HG03520 (cell line): ENCODE measurements around the gene ATRX.
"Not testable (repeated sequence)": the region's sequence is repeated elsewhere in the genome, so short reads cannot be mapped to it uniquely, and the experiment has no call there.

Experiments used
- ATAC-seq: cut with Tn5 transposase; IDR thresholded peaks from one replicate; pipeline ENCODE4 v1.9.1; 2021; ENCODE audit warnings: mild to moderate bottlenecking, moderate library complexity; ENCODE audit not compliant: unreplicated experiment

Gene ATRX

DNA sequence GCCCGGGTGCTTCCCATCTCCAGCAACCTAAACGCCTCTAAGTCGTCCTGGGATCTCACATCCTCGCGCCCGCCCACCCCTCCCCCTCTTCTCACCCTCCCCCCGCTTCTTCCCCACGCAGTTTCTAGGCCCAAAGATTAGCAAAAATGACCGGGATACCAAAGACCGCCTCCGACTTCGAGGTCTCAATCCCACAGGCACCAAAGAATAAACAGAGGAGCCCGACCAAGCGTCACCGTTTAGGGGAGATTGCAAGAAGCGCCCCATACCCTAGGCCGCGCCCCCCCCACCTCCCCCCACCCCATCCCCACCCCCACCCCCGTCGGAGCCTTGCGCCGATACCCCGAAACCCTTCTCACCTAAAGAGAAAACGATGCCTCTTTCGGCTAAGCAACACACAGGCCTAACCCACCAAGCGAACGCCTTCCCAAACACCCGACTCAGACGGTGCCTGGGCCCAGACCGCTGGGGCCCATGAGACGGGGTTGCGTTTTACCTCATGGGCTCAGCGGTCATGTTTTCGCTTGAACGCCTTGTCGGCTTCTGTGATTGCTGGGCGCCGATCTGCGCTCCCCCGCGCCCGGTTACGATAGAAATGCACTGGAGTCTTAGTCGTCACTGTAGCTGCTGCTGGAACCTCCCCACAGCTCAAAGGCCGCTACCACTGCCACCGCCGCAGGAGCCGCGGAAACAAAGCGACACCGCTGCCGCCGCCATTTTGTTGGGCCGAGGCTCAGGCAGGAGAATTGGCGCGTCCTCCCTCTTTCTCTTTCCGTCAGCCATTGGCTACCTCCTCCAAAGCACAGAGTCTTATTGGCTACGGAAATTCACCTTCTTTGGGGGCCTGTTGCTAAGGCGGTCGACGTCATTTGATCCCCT is at the start of gene ATRX:
TSS of gene ATRX (minus strand) at position 731 of the 879 bp plus-strand sequence. CDS start at position 516, 215 bp downstream.
- ATAC-seq: peak; percentile 97

DNA sequence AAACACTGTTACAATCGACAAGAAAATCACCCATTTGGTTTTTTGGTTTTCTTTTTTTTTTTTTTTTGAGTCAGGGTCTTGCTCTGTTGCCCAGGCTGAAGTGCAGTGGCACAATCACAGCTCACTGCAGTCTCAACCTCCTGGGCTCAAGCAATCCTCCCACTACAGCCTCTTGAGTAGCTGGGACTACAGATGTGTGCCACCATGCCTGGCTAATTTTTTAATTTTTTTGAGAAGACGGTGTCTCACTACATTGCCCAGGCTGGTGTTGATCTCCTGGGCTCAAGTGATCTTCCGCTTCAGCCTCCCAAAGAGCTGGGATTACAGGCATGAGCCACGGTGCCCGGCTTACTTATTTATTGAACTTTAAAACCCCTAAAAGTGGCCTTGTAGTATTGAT is 45.5 kb upstream of the ATRX start:
- ATAC-seq: not testable (repeated sequence)

DNA sequence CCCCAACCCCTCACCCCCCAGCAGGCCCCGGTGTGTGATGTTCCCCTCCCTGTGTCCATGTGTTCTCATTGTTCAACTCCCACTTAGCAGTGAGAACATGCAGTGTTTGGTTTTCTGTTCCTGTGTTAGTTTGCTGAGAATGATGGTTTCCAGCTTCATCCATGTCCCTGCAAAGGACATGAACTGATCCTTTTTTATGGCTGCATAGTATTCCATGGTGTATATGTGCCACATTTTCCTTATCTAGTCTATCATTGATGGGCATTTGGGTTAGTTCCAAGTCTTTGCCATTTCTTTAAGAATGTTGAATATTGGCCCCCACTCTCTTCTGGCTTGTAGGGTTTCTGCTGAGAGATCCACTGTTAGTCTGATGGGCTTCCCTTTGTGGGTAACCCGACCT is 36.0 kb upstream of the ATRX start:
- ATAC-seq: not testable (repeated sequence)

DNA sequence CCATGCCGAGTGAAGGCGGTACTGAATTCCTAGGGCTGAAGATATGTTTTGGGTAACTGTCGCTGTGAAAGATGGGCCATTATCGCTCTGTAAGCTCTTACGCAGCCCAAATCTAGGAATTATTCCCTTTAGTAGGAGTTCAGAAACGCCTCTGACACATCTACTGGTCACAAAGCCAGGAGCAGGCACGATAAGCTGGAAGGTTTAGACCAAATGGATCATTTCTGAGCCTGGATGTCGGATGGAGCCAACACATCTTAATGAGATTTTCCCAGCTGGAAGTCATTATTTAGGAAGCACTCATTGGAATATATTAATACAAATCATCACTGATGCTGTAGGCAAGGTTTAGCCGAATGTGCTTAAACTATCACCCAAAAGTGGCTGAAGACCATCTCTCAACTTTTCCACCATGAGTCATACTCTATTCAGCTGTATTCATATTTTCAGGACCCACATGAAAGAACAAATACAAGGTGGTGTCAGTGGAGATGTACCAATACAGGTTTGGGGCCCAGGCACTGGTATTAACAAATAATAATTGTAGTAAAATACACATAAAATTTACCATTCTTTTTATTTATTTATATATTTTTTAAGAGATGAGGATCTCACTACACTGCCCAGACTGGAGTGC is 34.2 kb upstream of the ATRX start:
- no peak for ATAC-seq

- no peak for ATAC-seq
Observed at GRCh38 chrX:77814210-77814609, 28.2 kb upstream of the ATRX start.

DNA sequence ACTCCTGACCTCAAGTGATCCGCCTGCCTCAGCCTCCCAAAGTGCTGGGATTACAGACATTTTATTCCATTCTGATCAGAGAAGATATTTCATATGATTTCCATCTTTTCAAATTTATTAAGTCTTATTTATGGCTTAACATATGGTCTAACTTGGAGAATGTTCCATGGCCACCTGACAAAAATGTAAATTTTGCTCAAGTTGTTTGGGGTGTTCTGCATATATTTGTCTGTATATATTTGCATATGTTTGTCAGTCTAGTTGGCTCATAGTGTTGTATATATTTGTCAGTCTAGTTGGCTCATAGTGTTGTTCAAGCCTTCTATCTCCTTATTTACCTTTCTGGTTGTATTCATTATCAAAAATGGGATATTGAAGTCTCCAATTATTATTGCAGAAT is 16.2 kb upstream of the ATRX start:
- no peak for ATAC-seq

DNA sequence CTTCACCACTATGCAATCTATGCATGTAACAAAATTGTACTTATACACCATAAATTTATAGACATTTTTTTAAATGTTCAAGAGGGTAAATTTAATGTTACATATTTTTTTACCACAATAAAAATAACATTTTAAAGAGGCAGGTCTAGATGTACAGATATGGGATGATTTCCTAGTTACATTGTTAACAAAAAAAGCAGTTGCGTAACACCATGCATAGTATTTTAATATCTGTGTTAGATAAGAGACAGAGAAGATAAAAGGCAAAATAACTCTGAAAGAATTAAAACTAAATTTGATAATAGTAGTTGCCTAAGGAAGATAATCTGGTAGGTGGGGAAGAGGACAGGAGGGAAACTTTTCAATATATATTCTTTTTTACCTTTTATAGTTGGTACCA is 9.1 kb upstream of the ATRX start:
- ATAC-seq: no peak

DNA sequence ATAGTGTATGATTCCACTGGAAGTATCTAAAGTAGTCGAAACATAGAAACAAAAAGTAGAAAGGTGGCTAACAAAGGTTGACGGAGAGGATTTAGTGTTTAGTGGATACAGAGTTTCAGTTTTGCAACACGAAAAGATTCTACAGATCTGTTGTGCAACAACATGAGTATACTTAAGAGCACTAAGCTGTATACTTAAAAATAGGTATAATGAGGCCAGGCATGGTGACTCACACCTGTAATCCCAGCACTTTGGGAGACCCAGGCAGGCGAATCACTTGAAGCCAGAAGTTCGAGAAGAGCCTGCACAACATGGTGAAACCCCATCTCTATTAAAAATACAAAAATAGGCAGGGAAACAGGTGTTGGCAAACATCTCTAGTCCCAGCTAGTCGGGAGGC is 7.9 kb upstream of the ATRX start:
- no peak for ATAC-seq

DNA sequence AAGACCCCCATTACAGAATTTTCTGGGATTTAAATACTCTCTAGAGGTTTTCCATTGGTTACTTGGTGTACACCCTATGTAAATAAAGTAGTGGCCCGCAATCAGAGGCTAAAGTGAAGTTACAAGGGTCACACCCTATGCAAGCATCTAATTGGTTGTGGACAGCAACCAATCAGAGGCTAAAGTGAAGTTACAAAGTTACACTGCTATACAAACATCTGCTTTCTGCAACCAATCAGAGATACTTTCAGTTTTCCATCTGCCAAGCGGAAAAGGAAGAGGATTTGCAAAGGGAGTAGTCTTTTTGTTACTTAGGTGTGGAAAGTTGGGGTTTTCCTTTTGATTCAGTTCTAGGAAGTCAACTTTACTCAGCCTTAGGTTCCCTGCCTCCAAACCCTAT is 2.0 kb upstream of the ATRX start:
- no peak for ATAC-seq

- peak; percentile 10 for ATAC-seq
Observed at GRCh38 chrX:77786365-77786680, 307 bp upstream of the ATRX start.

DNA sequence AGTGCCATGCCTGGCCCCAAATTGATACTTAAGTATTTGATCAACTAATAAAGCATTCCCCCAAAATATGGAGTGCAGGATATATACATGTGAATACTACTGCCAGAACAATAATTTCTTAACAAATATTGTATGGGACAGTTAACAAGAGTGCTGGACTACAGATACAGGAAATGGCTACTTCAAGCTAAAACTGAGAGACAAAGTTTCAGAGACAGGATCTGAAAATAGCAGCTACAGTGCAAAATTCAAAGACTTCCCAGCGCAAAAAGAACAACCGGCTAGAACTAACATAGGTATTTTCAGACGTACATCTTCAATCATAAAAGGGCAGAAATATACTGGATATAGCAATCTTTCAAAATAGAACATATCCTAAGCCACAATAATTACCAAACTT is 6.3 kb downstream of the ATRX start:
- no peak for ATAC-seq

DNA sequence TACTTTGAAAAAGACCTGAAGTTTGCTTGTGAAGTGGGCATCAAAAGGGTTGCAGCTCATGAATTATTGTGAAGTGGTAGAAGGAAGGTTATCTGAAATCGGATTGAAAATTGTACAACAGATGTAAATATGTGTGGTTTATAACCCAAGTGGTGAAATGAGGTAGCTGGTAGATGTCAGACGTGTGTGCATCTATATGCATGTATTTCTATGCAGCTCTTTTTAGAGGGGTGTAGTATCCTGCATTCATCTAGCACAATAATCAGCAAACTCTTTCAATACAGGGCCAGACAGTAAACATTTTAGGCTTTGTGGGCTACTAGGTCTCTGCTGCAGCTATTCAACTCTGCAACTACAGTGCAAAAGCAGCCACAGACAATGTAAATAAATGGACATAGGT is 9.4 kb downstream of the ATRX start:
- ATAC-seq: no peak

- no peak for ATAC-seq
Observed at GRCh38 chrX:77771601-77772000, 14.4 kb downstream of the ATRX start.

DNA sequence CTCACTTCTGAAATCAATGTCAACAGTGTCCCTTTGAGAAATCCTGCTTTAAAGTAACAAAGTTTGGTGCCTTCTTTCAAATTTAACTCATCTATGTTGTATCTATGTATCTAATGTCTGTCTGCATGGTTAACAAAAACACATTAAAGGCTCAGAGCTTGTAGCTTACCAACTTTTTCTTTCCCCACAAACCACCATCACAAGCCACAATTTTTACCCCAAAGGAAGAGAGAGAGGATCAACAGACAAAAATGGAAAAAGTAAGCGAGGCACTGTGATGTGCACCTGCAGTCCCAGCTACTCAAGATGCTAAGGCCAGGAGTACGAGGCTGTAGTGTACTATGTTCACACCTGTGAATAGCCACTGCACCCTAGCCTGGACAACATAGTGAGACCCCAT is 17.2 kb downstream of the ATRX start:
- ATAC-seq: no peak

GRCh38 chrX:77766212-77766611 is 19.8 kb downstream of the ATRX start:
- not testable (repeated sequence) for ATAC-seq

GRCh38 chrX:77755561-77755960 is 30.5 kb downstream of the ATRX start:
- ATAC-seq: no peak

DNA sequence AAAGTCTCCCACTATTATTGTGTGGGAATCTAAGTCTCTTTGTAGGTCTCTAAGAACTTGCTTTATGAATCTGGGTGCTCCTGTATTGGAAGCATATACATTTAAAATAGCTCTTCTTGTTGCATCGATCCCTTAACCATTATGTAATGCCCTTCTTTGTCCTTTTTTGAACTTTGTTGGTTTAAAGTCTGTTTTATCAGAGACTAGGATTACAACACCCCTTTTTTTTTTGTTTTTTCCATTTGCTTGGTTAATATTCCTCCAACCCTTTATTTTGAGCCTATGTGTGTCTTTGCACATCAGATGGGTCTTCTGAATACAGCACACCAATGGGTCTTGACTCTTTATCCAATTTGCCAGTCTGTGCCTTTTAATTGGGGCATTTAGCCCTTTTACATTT is 32.1 kb downstream of the ATRX start:
- ATAC-seq: not testable (repeated sequence)

GRCh38 chrX:77749695-77750094 is 36.3 kb downstream of the ATRX start:
- no peak for ATAC-seq

DNA sequence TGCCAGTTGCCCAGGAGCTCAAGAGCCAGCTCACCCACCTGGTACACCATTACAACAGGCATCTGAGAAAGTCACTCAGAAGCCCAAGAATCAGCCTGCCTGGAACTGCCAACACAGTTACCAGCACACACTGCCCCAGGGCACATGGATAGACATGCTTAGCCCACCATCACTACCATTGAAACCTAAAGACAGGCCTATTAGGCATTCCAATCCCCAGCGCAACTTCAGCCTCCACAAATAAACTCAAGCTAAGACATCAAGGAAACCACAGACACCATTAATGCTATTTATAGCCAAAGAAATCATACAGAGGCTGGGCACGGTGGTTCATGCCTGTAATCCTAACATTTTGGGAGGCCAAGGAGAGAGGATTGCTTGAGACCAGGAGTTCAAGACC is 42.3 kb downstream of the ATRX start:
- ATAC-seq: no peak

DNA sequence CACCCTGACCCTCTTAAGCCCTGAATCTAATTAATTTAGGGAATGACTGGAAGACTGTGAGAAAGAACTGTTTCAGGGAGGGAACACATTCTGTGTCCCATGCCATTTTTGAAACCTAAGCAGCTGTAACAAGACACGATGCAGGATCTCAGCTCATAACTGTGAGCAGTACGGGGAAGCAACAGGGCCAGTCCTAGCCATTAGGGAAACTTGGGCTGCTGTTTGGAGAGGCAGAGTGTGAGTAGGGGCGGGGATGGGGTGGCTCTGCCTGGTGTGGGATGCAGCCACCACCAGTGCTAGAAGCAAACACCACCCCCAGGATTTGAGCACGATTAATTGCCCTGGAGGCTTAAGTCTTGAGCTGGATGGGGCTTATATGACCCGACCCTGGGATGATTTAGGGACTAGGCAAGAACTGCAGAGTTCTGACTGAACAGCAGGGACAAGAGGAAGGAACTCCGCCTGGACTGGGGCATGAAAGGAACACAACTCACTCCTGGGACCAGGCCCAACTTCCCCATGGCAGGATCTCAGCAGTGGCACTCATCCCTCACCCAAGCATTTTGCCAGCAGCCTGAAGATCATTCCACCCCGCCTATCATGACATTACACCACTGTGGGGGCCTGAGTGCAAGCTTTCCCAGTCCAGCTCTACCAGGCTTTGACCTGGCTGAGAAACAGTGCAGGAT is 43.1 kb downstream of the ATRX start:
- ATAC-seq: no peak

- no peak for ATAC-seq
Observed at GRCh38 chrX:77740376-77740905, 45.6 kb downstream of the ATRX start.

- ATAC-seq: no peak
Observed at GRCh38 chrX:77733342-77733741, 52.7 kb downstream of the ATRX start.
